Nephron progenitor cell (in vitro differentiated cells): Measurements from ENCODE around the gene ARHGEF26.

Experiments used
- DNase-seq: peaks from one replicate; pipeline ENCODE4 v3.0.0; 2021
- H3K27ac Mint-ChIP-seq: 2 replicates; pipeline ENCODE4 v1.8.0; 2021; ENCODE audit warnings: mild to moderate bottlenecking, moderate library complexity, mixed read lengths
- H3K27me3 Mint-ChIP-seq: 2 replicates; pipeline ENCODE4 v1.8.0; 2021; ENCODE audit warnings: mild to moderate bottlenecking, low read depth, mixed read lengths; ENCODE audit not compliant: poor library complexity
- H3K36me3 Mint-ChIP-seq: 2 replicates; pipeline ENCODE4 v1.8.0; 2021; ENCODE audit warnings: low read depth, mixed read lengths
- H3K4me1 Mint-ChIP-seq: 2 replicates; pipeline ENCODE4 v1.8.0; 2021; ENCODE audit warnings: mixed read lengths
- H3K4me3 Mint-ChIP-seq: 2 replicates; pipeline ENCODE4 v1.8.0; 2021; ENCODE audit warnings: mild to moderate bottlenecking, moderate library complexity, mixed read lengths
- H3K9me3 Mint-ChIP-seq: 2 replicates; pipeline ENCODE4 v1.8.0; 2021; ENCODE audit warnings: mild to moderate bottlenecking, moderate library complexity, mixed read lengths
- TF ChIP-seq, protein P1 (sequence below): fragments of 200-600 bp; sonication (generic); IDR thresholded peaks from 2 replicates; pipeline ENCODE4 v1.5.0; 2021; ENCODE audit warnings: antibody characterized with exemption

The ARHGEF26 gene

DNA sequence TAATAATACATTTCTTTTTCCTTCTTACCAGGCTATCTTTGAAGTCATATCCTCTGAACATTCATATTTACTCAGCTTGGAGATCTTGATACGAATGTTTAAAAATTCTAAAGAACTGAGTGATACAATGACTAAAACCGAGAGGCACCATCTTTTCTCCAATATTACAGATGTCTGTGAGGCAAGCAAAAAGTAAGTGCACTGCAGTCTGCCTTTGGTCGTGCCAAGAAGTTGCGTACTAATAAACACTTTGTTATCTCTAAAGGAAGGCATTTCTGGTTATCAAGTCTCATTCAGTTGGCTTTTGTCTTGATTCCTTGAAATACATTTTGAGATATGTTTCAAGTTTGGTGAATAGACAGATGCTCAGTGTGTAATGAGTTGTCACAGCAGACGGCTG, 31.6 kb downstream of the ARHGEF26 start:
- Mint-ChIP-seq H3K27me3 (no peaks in the 10 kb centered on the region), H3K9me3 (no peaks in the 10 kb centered on the region), H3K27ac (no peak overlapping the region), H3K36me3 (no peaks in the 10 kb centered on the region), H3K4me3 (no peak overlapping the region), H3K4me1 (peaks cover 33% of the 10 kb centered on the region)
- TF ChIP-seq, protein P1, sequence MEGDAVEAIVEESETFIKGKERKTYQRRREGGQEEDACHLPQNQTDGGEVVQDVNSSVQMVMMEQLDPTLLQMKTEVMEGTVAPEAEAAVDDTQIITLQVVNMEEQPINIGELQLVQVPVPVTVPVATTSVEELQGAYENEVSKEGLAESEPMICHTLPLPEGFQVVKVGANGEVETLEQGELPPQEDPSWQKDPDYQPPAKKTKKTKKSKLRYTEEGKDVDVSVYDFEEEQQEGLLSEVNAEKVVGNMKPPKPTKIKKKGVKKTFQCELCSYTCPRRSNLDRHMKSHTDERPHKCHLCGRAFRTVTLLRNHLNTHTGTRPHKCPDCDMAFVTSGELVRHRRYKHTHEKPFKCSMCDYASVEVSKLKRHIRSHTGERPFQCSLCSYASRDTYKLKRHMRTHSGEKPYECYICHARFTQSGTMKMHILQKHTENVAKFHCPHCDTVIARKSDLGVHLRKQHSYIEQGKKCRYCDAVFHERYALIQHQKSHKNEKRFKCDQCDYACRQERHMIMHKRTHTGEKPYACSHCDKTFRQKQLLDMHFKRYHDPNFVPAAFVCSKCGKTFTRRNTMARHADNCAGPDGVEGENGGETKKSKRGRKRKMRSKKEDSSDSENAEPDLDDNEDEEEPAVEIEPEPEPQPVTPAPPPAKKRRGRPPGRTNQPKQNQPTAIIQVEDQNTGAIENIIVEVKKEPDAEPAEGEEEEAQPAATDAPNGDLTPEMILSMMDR = no peak
- DNase-seq = no peak

DNA sequence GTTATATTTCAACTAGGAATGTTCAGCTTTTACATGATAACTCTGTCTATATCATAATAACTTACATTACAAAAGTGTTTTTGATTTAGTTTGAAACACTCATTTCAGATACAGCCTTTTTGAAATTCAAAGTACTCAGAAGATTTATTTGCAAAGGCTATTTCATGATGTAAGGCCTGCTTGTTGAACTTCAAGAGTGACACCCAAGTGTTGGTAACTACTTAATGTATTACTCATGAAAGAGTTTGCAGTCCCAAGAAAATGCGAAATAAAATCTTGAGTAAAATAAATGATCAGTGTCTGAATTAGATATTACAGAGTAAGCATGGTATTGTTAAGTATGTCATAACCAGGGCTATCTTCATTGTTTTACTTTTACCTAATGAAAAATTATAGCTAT, 35.3 kb downstream of the ARHGEF26 start:
- Mint-ChIP-seq H3K4me3 (no peak overlapping the region), H3K9me3 (no peaks in the 10 kb centered on the region), H3K36me3 (no peaks in the 10 kb centered on the region), H3K27ac (no peak overlapping the region), H3K4me1 (peaks cover 28% of the 10 kb centered on the region), H3K27me3 (no peaks in the 10 kb centered on the region)
- TF ChIP-seq, protein P1 = no peak
- DNase-seq = no peak

DNA sequence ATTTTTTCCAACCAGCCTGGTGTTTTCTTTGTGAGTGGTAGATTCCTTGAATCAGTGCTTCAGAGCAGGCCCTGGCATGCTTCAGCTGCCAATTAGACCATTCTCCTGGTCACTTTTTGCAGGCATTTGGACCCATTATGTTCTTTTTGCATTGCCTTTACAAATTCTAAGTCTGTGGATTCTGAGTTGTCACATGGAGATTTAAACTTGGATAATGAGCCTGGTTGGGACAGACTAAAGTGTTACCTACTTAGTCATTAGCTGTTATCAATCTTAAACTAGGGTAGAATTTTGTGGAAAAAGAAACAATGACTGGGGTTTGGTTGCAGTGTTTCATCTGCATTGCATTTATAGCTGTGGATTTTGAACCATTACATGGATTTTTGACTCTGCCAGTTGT, 40.6 kb downstream of the ARHGEF26 start:
- H3K4me1 Mint-ChIP-seq = peaks cover 7% of the 10 kb centered on the region

DNA sequence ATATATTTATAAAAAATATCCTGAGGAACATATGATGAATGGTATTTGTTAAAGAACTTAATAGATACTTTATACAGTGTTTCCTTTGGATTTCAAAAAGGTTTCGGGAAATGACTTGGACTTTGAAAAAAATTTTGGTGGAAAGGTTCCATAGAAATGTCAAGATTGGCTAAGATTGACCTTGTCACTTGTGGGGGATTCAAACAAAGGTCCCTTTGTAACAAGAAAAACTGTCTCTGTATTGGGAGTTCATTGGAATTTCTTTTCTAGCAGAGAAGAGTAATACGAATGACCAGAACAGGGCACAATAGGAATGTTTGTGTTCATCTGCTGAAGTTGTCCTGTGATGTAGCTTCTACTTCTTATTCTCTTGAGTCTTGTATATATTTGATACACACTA, 43.2 kb downstream of the ARHGEF26 start:
- Mint-ChIP-seq H3K4me1 (no peaks in the 10 kb centered on the region), H3K9me3 (no peaks in the 10 kb centered on the region), H3K4me3 (no peak overlapping the region), H3K27me3 (peaks cover 3% of the 10 kb centered on the region), H3K36me3 (no peaks in the 10 kb centered on the region), H3K27ac (no peak overlapping the region)
- no peak for DNase-seq
- TF ChIP-seq, protein P1 = no peak

More for the DNA sequence above, 40.6 kb downstream of the ARHGEF26 start:
- no peaks in the 10 kb centered on the region for H3K36me3 Mint-ChIP-seq
- no peak for DNase-seq
- H3K27ac Mint-ChIP-seq = no peak overlapping the region
- H3K4me3 Mint-ChIP-seq = no peak overlapping the region
- H3K27me3 Mint-ChIP-seq = no peaks in the 10 kb centered on the region
- TF ChIP-seq, protein P1 = no peak
- no peaks in the 10 kb centered on the region for H3K9me3 Mint-ChIP-seq

DNA sequence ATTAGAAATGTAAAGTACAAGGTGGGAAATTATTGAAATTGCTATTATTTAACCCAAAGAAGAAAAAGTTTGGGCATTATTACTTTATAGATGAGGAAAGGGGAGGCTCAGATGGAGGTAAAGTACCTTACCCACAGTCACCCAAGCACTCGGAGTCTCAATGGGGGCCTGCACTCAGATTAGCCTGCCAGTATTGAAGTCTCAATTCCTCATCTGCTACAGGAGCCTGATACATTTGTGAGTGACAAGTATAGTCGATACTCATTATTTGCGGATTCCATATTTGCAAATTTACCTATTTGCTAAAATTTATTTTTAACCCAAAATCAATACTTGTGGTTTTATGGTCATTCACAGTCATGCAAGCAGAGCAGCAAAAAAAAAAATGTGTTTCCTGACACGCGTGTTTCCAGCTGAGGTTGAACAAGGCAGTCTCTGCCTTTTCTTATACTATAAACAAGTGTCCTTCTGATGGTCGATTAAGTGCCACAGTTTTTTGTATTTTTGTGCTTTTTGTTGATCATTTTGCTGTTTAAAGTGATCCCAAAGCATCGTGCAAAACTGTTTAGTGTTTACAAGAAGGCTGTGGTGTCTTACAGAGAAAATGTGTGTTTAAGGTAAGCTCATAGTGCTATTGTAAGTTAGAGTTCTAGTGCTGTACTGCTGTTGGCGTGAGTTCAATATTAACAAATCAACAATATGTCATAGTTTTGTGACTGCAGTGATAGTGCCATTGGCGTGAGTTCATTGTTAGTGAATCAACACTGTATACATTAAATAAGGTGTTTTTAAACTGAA, 48.0 kb downstream of the ARHGEF26 start:
- Mint-ChIP-seq H3K9me3 (no peaks in the 10 kb centered on the region), H3K36me3 (no peaks in the 10 kb centered on the region), H3K27me3 (peaks cover 3% of the 10 kb centered on the region), H3K27ac (no peak overlapping the region), H3K4me3 (no peak overlapping the region), H3K4me1 (no peaks in the 10 kb centered on the region)
- no peak for DNase-seq
- TF ChIP-seq, protein P1 = no peak

DNA sequence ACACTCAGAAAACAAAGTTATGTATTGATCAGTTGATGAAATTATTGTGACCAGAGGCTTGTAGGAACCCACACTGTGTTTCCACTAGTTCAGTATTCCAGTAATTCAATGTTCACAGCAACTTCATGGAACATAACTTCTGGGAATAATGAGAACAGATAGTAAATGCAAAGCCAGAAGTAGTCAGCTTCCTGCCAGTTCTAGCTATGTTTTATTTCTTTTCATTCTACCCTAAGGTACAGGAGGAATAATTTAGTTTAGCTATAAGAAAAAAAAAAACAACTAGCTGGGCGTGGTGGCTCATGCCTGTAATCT, 48.6 kb downstream of the ARHGEF26 start:
- Mint-ChIP-seq H3K4me3 (no peak overlapping the region), H3K4me1 (no peaks in the 10 kb centered on the region), H3K27me3 (peaks cover 3% of the 10 kb centered on the region), H3K27ac (no peak overlapping the region), H3K9me3 (no peaks in the 10 kb centered on the region), H3K36me3 (no peaks in the 10 kb centered on the region)
- TF ChIP-seq, protein P1 = no peak
- DNase-seq = no peak
